Nephron progenitor cell (in vitro differentiated cells): Measurements from ENCODE around the gene C19orf25.
"Not testable (repeated sequence)": the region's sequence is repeated elsewhere in the genome, so short reads cannot be mapped to it uniquely, and the experiment has no call there.

Source experiments
- DNase-seq: peaks from one replicate; pipeline ENCODE4 v3.0.0; 2021
- H3K27ac Mint-ChIP-seq: 2 replicates; pipeline ENCODE4 v1.8.0; 2021; ENCODE audit warnings: mild to moderate bottlenecking, moderate library complexity, mixed read lengths
- H3K27me3 Mint-ChIP-seq: 2 replicates; pipeline ENCODE4 v1.8.0; 2021; ENCODE audit warnings: mild to moderate bottlenecking, low read depth, mixed read lengths; ENCODE audit not compliant: poor library complexity
- H3K36me3 Mint-ChIP-seq: 2 replicates; pipeline ENCODE4 v1.8.0; 2021; ENCODE audit warnings: low read depth, mixed read lengths
- H3K4me1 Mint-ChIP-seq: 2 replicates; pipeline ENCODE4 v1.8.0; 2021; ENCODE audit warnings: mixed read lengths
- H3K4me3 Mint-ChIP-seq: 2 replicates; pipeline ENCODE4 v1.8.0; 2021; ENCODE audit warnings: mild to moderate bottlenecking, moderate library complexity, mixed read lengths
- H3K9me3 Mint-ChIP-seq: 2 replicates; pipeline ENCODE4 v1.8.0; 2021; ENCODE audit warnings: mild to moderate bottlenecking, moderate library complexity, mixed read lengths
- TF ChIP-seq, protein P1 (sequence below): fragments of 200-600 bp; sonication (generic); IDR thresholded peaks from 2 replicates; pipeline ENCODE4 v1.5.0; 2021; ENCODE audit warnings: antibody characterized with exemption

The C19orf25 gene

DNA sequence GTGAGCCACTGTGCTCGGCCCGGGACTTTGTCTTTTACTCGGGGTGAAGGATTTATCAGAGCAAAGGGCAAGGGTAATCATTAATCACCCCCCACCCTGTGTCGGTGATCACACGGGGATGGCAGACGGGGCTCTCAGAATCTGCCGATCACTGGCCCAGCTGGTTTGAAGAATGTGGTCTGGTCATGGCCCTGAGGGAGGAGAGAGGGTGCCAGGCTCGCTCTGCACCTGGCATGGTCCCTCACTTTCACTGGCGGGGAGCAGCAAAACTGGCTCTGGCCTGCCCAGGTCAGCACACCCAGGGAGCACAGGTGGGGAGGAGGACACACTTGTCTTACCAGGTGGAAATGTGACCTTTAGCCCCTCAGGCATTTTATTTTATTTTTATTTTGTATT, 22.2 kb upstream of the C19orf25 start:
- no peak for DNase-seq
- Mint-ChIP-seq H3K27me3 (peaks cover 50% of the 10 kb centered on the region), H3K36me3 (no peaks in the 10 kb centered on the region), H3K27ac (no peak overlapping the region), H3K4me3 (no peak overlapping the region), H3K4me1 (peaks cover 16% of the 10 kb centered on the region), H3K9me3 (peaks cover 10% of the 10 kb centered on the region)
- TF ChIP-seq, protein P1, sequence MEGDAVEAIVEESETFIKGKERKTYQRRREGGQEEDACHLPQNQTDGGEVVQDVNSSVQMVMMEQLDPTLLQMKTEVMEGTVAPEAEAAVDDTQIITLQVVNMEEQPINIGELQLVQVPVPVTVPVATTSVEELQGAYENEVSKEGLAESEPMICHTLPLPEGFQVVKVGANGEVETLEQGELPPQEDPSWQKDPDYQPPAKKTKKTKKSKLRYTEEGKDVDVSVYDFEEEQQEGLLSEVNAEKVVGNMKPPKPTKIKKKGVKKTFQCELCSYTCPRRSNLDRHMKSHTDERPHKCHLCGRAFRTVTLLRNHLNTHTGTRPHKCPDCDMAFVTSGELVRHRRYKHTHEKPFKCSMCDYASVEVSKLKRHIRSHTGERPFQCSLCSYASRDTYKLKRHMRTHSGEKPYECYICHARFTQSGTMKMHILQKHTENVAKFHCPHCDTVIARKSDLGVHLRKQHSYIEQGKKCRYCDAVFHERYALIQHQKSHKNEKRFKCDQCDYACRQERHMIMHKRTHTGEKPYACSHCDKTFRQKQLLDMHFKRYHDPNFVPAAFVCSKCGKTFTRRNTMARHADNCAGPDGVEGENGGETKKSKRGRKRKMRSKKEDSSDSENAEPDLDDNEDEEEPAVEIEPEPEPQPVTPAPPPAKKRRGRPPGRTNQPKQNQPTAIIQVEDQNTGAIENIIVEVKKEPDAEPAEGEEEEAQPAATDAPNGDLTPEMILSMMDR = no peak

GRCh38 chr19:1499231-1499630, 20.2 kb upstream of the C19orf25 start:
- H3K9me3 Mint-ChIP-seq, DNase-seq, H3K36me3 Mint-ChIP-seq, H3K27ac Mint-ChIP-seq, H3K4me3 Mint-ChIP-seq: not testable (repeated sequence)
- Mint-ChIP-seq H3K27me3 (peaks cover 50% of the 10 kb centered on the region), H3K4me1 (peaks cover 10% of the 10 kb centered on the region)

GRCh38 chr19:1497578-1498235, 18.7 kb upstream of the C19orf25 start:
- H3K4me3 Mint-ChIP-seq = no peak overlapping the region
- H3K9me3 Mint-ChIP-seq = peaks cover 9% of the 10 kb centered on the region
- peaks cover 5% of the 10 kb centered on the region for H3K4me1 Mint-ChIP-seq
- TF ChIP-seq, protein P1 = no peak
- H3K27ac Mint-ChIP-seq = no peak overlapping the region
- DNase-seq = no peak
- H3K36me3 Mint-ChIP-seq = no peaks in the 10 kb centered on the region
- H3K27me3 Mint-ChIP-seq = peaks cover 50% of the 10 kb centered on the region

DNA sequence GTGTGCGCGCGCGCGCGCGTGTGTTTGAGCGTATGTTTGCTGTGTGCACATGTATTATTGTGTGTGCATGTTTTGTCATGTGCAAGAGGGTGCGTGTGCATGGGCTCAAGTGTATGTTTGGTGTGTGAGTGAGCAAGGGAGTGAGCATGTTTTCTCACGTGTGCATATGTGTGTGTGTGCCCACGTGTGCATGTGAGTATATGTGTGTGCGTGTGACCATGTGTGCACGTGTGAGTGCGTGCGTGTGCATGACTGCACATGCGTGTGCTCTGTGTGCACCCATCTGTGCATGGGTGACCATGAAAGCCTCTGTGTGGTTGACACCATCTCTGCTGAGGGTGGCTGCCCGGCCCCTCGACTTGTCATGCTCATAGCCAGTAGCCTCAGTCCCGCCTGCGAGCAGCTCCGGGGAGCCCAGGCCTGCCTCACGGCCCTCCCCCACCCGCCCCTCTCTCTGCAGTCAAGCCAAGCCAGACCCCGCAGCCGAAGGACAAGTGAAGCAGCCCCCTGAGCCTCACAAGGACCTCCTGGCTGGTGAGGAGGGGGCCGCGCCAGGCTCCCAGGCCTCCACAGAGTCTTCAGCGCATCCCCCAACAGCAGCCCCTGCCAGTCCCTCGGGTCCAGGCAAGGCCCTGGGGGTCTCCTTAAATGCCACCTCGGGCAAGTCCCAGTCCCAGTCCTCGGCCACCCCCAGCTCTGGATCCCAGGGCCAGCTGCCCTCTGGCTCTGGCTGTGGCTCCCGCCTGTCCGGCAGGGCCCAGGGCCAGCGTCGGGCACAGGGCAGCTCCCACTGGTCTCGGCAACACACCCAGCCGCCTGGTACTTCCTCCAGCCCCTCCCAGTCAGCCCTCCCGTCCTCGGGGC, 17.9 kb upstream of the C19orf25 start:
- Mint-ChIP-seq H3K4me3 (no peak overlapping the region), H3K36me3 (no peaks in the 10 kb centered on the region), H3K27me3 (peaks cover 50% of the 10 kb centered on the region), H3K4me1 (peaks cover 6% of the 10 kb centered on the region), H3K27ac (no peak overlapping the region), H3K9me3 (peaks cover 9% of the 10 kb centered on the region)
- no peak for DNase-seq
- TF ChIP-seq, protein P1 = no peak

DNA sequence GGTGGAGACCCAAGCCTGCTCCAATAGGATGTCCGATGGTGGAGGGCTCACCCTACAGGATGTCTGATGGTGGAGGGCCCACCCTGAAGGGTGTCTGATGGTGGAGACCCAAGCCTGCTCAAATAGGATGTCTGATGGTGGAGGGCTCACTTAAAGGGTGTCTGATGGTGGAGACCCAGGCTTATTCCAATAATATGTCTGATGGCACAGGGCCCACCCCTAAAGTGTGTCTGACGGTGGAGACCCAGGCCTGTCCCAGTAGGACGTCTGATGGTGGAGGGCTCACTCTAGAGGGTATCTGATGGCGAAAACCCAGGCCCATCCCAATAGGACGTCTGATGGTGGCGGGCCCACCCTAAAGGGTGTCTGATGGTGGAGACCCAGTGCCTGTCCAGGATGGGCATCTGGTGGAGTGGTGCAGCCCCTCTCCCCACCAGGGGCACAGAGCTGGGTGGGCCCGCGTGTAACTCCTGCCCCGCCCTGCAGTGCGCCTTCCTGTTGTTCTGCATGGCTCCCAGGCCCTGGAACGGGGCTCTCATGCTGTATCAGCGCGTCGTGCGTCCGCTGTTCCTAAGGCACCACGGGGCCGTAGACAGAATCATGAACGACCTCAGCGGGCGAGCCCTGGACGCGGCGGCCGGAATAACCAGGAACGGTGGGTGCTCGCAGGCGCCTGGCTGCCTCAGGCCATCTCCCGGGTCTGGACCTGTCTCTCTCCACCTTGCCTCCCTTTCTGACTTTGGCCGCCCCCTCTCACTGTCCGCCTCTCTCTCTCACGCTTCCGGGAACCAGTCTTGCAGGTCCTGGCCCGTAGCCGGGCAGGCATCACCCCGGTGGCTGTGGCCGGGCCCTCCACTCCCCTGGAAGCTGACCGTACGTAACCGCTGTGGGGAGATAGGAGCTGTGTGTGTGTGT, 17.0 kb upstream of the C19orf25 start:
- Mint-ChIP-seq H3K27ac (no peak overlapping the region), H3K27me3 (peaks cover 49% of the 10 kb centered on the region), H3K4me3 (no peak overlapping the region), H3K9me3 (peaks cover 9% of the 10 kb centered on the region), H3K36me3 (no peaks in the 10 kb centered on the region), H3K4me1 (peaks cover 10% of the 10 kb centered on the region)
- no peak for DNase-seq
- TF ChIP-seq, protein P1 = no peak
